Stimulated activated CD4-positive, alpha-beta T cell treated with anti-CD3 and anti-CD28 coated beads, Interleukin-12 subunit alpha, Interleukin-12 subunit beta, amount 100 ng/mL, for 48 hours (primary cell): ENCODE results near the gene ABI2.
A peak's percentile ranks its signal among the peaks of the same experiment; 100 is the strongest.
"Not testable (repeated sequence)": the region's sequence is repeated elsewhere in the genome, so short reads cannot be mapped to it uniquely, and the experiment has no call there.

Source experiments
- DNase-seq, 3 donors: peaks; one replicate each; pipeline ENCODE4 v3.0.0-alpha.2; 2020; ENCODE audit warnings: low read depth in 2 of 3, low spot score in 1 of 3

Gene ABI2

GRCh38 chr2:203427061-203427460, 98.9 kb downstream of the ABI2 start:
- DNase-seq: no peak

- DNase-seq: not testable (repeated sequence)
Measured at GRCh38 chr2:203429643-203430042, 101.4 kb downstream of the ABI2 start.

GRCh38 chr2:203431391-203432185, 103.4 kb downstream of the ABI2 start:
- DNase-seq: no peak

GRCh38 chr2:203432811-203433210, 104.6 kb downstream of the ABI2 start:
- DNase-seq: no peak

GRCh38 chr2:203436496-203436895, 108.3 kb downstream of the ABI2 start:
- DNase-seq: no peak

GRCh38 chr2:203437511-203437910, 109.3 kb downstream of the ABI2 start:
- no peak for DNase-seq

- DNase-seq: no peak
Measured at GRCh38 chr2:203438528-203438927, 110.3 kb downstream of the ABI2 start.

GRCh38 chr2:203440671-203441070, 112.5 kb downstream of the ABI2 start:
- DNase-seq: no peak

- no peak for DNase-seq
Measured at GRCh38 chr2:203441463-203441862, 113.3 kb downstream of the ABI2 start.

- no peak for DNase-seq
Measured at GRCh38 chr2:203442463-203442862, 114.3 kb downstream of the ABI2 start.

- DNase-seq: no peak
Measured at GRCh38 chr2:203444738-203445137, 116.5 kb downstream of the ABI2 start.

GRCh38 chr2:203446071-203446481, 117.9 kb downstream of the ABI2 start:
- no peak for DNase-seq

GRCh38 chr2:203446780-203447179, 118.6 kb downstream of the ABI2 start:
- no peak for DNase-seq

GRCh38 chr2:203450561-203450960, 122.4 kb downstream of the ABI2 start:
- DNase-seq: no peak

GRCh38 chr2:203451011-203451410, 122.8 kb downstream of the ABI2 start:
- no peak for DNase-seq

- DNase-seq: no peak
Measured at GRCh38 chr2:203451689-203452088, 123.5 kb downstream of the ABI2 start.

- DNase-seq: peak in 1 of 3 donors; percentile 24
Measured at GRCh38 chr2:203453858-203454451, 125.8 kb downstream of the ABI2 start.

- DNase-seq: no peak
Measured at GRCh38 chr2:203455209-203455608, 127.0 kb downstream of the ABI2 start.

- DNase-seq: no peak
Measured at GRCh38 chr2:203461746-203462145, 133.6 kb downstream of the ABI2 start.

- no peak for DNase-seq
Measured at GRCh38 chr2:203462308-203462707, 134.1 kb downstream of the ABI2 start.

GRCh38 chr2:203463266-203463678, 135.1 kb downstream of the ABI2 start:
- no peak for DNase-seq

GRCh38 chr2:203469546-203469945, 141.4 kb downstream of the ABI2 start:
- DNase-seq: no peak

GRCh38 chr2:203470371-203470770, 142.2 kb downstream of the ABI2 start:
- DNase-seq: no peak
